Activated naive CD4-positive, alpha-beta T cell treated with anti-CD3 and anti-CD28 coated beads, Interleukin-2, amount 50 U/mL, for 24 hours (primary cell): Measurements from ENCODE around the gene CYTH4.

Experiments used
- H3K27ac Mint-ChIP-seq: one replicate; pipeline ENCODE4 v1.8.0; 2021; ENCODE audit warnings: mild to moderate bottlenecking, mixed read lengths
- H3K27me3 Mint-ChIP-seq: one replicate; pipeline ENCODE4 v1.8.0; 2021; ENCODE audit warnings: mixed read lengths
- H3K36me3 Mint-ChIP-seq: one replicate; pipeline ENCODE4 v1.8.0; 2021; ENCODE audit warnings: mixed read lengths
- H3K4me1 Mint-ChIP-seq: one replicate; pipeline ENCODE4 v1.8.0; 2021; ENCODE audit warnings: mixed read lengths
- H3K4me3 Mint-ChIP-seq: one replicate; pipeline ENCODE4 v1.8.0; 2021; ENCODE audit warnings: mild to moderate bottlenecking, mixed read lengths
- H3K9me3 Mint-ChIP-seq: one replicate; pipeline ENCODE4 v1.8.0; 2021; ENCODE audit warnings: mixed read lengths

Gene CYTH4

DNA sequence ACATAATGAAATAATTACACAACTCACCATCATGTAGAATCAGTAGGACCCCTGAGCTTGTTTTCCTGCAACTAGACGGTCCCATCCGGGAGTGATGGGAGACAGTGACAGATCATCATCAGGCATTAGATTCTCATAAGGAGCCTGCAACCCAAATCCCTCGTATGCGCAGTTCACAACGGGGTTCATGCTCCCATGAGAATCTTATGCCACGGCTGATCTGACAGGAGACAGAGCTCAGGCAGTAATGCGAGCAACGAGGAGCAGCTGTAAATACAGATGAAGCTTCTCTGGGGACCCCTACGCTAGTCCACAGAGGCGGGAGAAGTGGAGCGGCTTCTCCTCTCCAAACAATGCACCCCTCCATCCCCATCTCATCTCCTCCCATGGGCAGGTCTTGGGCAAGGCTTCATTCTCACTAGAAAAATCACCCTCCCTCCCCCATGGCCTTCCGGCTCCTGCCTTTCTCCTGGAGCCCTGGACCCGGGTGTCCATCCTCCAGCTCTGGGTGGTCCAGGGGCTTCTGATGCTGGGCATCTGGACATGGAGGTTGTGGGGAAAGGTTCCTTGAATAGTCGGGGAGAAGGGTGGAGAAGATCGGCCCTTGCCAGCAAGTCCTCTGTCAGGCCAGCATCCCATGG is 22.0 kb upstream of the CYTH4 start:
- no peak overlapping the region for H3K27ac Mint-ChIP-seq

DNA sequence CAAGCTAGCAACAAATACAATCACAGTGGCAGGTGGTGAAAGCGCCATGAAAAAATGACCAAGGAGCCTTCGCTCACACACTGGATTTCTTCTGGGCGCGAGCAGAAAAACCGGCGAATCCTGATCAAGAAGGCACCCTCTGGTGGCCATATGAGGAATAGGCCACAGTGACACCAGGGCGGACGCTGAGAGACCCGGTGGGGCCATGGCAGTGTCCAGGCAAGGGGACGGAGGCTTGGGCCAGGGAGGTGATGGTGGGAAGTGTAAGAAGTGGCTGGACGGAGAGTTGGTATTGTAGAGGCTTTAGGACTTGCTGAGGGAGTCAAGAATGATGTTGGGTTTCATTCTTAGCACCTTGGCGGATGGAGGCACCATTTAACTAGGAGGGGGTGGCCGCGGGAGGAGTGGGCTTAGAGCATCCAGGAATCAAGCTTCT is 21.4 kb upstream of the CYTH4 start:
- H3K4me3 Mint-ChIP-seq = no peak overlapping the region

More for the DNA sequence above, 22.0 kb upstream of the CYTH4 start:
- H3K27me3 Mint-ChIP-seq = no peaks in the 10 kb centered on the region
- peaks cover 27% of the 10 kb centered on the region for H3K4me1 Mint-ChIP-seq
- no peaks in the 10 kb centered on the region for H3K36me3 Mint-ChIP-seq
- no peaks in the 10 kb centered on the region for H3K9me3 Mint-ChIP-seq
- no peak overlapping the region for H3K4me3 Mint-ChIP-seq

DNA sequence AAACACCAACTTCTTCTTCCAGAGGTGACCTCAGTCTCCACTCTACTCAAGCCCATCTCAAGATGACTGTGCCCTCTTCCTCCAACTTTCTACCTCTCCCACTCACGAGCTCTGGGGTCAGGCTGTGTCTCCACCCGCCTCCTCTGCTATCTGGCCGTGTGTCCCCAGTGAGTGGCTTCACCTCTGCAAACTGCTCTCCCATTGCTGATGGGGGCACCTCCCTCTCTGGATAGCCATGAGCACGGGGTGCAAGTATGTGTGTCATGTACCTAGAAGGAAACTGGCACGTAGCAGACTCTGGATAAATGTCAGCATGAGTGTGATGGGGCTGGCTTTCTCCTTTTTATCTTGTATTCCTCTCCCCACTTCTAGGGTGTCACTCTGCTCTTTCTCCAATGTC is 20.0 kb upstream of the CYTH4 start:
- Mint-ChIP-seq H3K27me3 (no peaks in the 10 kb centered on the region), H3K36me3 (peaks cover 1% of the 10 kb centered on the region), H3K27ac (peak overlapping the region; percentile 25), H3K4me1 (peaks cover 31% of the 10 kb centered on the region), H3K4me3 (no peak overlapping the region), H3K9me3 (no peaks in the 10 kb centered on the region)

More for the DNA sequence above, 21.4 kb upstream of the CYTH4 start:
- Mint-ChIP-seq H3K9me3 (no peaks in the 10 kb centered on the region), H3K4me1 (peaks cover 22% of the 10 kb centered on the region), H3K36me3 (peaks cover 1% of the 10 kb centered on the region), H3K27me3 (no peaks in the 10 kb centered on the region), H3K27ac (peak overlapping the region; percentile 70)

DNA sequence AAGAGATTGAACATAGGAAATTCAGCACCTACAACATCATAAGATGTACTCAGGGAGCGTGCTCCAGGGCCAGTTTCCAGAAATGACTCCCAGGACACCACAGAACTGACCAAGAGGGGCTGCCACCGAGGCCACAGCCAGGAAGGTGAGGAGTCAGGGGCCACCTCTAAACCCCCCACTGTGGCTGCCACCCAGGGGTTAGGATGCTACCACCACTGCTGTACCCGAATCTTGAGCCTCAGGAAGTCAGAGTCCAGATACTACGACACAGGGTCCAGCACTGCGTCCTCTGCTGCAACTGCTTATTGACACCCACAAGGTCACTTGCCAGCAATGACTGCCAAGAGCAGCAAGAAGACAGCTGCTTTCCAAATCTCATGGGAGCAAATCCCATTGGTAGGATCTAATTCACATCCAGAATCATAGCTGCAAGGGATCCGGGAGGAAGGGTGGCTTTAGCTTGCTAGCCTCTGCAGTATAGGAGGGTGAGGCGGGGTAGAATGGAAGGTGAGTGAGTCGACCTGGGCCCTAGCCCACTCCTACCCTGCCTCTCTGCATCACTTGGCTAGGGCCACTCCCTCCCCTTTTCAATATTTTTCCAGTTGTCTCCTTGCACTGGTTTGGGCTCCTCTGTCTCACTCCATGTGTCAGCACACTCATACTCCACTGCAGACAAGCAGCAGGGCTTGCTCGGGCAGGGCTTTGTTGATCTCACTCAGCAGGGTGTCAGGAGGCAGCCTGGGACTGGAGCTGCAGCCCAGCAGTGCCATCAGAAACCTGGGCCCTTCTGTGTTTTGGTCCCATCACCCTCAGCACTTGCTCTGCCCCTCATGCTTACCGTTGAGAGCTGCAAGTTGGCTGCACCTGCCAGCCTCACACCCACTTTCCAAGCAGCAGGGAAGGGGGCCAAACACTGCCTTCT is 18.1 kb upstream of the CYTH4 start:
- no peaks in the 10 kb centered on the region for H3K9me3 Mint-ChIP-seq
- no peak overlapping the region for H3K27ac Mint-ChIP-seq
- H3K27me3 Mint-ChIP-seq = no peaks in the 10 kb centered on the region
- no peak overlapping the region for H3K4me3 Mint-ChIP-seq
- peaks cover 1% of the 10 kb centered on the region for H3K36me3 Mint-ChIP-seq
- peaks cover 31% of the 10 kb centered on the region for H3K4me1 Mint-ChIP-seq

DNA sequence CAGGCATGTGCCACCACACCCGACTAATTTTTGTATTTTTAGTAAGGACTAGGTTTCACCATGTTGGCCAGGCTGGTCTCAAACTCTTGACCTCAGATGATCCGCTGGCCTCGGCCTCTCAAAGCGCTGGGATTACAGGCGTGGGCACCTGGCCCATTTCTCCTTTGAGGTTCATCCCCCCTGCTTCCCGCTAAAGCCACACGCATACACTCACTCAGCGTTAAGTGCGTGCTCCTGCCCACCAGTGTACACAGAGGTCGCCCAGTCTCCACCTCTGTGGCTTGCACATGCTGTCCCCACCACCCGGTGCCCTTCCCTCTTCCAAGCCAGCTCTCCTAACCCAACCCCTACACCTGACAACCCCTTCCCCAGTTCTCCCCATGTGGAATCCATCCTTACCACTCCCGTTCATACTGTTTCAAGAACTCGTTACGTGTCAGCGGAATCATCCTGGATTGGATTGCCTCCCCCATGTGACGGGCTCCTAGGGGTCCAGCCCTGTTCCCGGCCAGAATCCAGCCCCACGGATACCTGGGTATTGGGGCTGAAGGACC is 15.7 kb upstream of the CYTH4 start:
- H3K9me3 Mint-ChIP-seq = no peaks in the 10 kb centered on the region
- H3K27ac Mint-ChIP-seq = peak overlapping the region; percentile 60
- H3K4me1 Mint-ChIP-seq = peaks cover 28% of the 10 kb centered on the region
- H3K4me3 Mint-ChIP-seq = peak overlapping the region; percentile 90
- peaks cover 1% of the 10 kb centered on the region for H3K36me3 Mint-ChIP-seq
- no peaks in the 10 kb centered on the region for H3K27me3 Mint-ChIP-seq

DNA sequence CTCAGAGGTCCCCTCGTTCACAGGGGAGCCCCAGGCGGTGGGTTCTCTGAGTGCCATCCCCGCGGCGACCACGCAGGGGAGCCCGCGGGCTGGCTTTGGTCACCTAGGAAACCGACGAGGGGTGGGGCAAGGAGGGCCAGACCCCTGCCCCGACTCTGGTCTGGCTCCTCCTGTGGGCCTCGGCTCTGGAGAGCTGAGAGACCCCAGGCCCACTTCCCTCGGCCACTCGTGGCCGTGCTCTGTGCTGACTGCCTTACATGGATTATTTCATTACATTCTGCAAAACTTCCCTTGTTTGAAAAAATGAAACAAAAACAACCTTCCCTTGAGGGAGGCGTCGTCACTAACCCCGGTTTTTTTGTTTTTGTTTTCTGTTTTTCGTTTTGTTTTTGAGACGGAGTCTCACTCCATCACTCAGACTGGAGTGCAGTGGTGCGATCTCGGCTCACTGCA is 15.1 kb upstream of the CYTH4 start:
- Mint-ChIP-seq H3K9me3 (no peaks in the 10 kb centered on the region), H3K27me3 (no peaks in the 10 kb centered on the region), H3K27ac (peak overlapping the region; percentile 91), H3K36me3 (peaks cover 1% of the 10 kb centered on the region), H3K4me3 (peak overlapping the region; percentile 90), H3K4me1 (peaks cover 28% of the 10 kb centered on the region)

DNA sequence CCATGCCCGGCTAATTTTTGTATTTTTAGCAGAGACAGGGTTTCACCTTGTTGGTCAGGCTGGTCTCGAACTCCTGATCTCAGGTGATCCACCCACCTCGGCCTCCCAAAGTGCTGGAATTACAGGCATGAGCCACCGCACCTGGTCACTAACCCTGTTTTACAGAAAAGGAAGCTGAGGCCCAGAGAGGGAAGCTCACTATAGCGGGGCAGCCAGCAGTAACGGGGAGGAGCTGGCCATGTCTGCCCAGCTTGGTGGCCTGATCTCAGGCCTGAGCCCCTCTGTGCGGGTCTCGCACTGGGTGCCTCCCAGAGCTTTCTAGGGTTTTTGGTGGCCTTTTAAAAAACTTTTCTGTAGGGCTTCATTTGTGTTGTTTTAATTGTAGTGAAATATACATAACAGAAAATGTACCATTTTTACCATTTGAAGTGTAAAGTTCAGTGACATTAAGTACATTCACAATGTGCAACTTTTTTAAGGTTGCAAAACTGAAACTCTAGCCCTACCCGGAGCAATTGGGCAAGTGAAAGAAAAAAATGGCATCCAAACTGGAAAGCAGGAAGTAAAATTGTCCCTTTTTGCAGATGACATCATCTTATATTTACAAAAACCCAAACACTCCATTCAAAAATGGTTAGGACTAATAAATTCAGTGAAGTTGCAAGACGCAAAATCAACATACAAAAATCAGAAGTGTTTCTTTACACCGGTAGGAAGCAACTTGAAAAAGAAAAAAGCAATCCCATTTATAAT is 14.5 kb upstream of the CYTH4 start:
- H3K27me3 Mint-ChIP-seq = no peaks in the 10 kb centered on the region

DNA sequence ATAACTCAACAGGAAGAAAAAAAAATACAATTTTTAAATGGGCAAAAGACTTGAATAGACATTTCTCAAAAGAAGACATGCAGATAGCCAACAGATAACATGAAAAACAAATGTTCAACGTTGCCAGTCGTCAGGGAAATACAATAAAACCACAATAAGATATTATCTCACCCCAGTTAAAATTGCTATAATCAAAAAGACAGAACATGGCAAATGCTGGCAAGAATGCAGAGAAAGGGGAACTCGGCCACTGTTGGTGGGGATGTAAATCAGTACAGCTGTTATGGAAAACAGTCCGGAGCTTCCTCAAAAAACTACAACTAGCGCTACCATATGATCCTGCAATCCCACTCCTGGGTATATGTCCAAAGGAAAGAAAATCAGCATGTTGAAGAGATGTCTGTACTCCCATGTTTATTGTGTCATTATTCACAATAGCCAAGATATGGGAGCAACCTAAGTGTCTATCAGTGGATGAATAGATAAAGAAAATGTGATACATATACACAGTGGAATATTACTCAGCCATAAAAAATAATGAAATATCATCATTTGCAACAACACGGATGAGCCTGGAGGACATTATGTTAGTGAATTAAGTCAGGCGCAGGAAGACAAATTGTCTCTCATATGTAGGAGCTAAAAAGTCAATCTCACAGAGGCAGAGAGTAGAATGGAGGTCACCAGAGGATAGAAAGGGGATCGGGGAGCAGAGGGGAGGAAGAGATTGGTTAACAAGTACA is 12.2 kb upstream of the CYTH4 start:
- Mint-ChIP-seq H3K27ac (peak overlapping the region; percentile 46), H3K9me3 (no peaks in the 10 kb centered on the region), H3K27me3 (no peaks in the 10 kb centered on the region), H3K36me3 (peaks cover 1% of the 10 kb centered on the region), H3K4me3 (no peak overlapping the region), H3K4me1 (peaks cover 28% of the 10 kb centered on the region)

More for the DNA sequence above, 14.5 kb upstream of the CYTH4 start:
- Mint-ChIP-seq H3K4me3 (peak overlapping the region; percentile 90), H3K27ac (no peak overlapping the region), H3K9me3 (no peaks in the 10 kb centered on the region), H3K4me1 (peaks cover 28% of the 10 kb centered on the region), H3K36me3 (peaks cover 1% of the 10 kb centered on the region)

DNA sequence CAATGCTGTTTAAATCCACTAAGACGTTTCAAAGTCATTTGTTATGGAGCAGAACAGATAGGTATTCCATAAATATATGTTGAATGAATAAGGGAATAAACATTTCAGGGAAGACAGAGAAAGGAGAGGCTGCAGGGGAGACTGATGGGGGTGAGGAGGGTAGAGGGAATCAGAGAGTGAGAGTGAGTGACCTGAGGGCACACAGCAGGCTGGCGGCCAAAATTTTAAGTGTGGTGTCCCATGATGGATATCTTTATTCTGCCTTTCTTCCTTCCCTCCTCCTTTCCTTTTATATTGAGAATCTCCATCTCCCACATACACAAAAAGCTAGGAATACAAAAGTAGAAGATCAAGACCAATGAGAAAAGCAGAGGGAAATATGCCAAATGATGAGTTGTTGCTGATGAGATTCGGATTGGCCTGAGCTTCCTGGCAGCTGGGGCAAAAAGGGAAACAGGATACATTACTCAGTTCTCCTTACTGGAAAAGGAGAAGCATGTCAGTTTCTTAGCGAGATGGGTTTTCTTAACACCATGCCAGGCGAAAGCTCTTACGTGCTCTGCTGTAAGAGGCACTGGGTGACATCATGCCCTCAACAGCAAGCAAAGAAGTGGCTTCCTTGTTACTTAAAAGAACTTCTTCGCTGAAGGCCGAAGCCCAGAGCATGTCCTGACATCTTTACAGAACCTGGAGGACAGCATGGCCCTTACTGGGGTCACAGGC is 11.2 kb upstream of the CYTH4 start:
- Mint-ChIP-seq H3K4me1 (peaks cover 28% of the 10 kb centered on the region), H3K9me3 (no peaks in the 10 kb centered on the region), H3K27me3 (no peaks in the 10 kb centered on the region), H3K4me3 (no peak overlapping the region), H3K36me3 (no peaks in the 10 kb centered on the region), H3K27ac (no peak overlapping the region)

DNA sequence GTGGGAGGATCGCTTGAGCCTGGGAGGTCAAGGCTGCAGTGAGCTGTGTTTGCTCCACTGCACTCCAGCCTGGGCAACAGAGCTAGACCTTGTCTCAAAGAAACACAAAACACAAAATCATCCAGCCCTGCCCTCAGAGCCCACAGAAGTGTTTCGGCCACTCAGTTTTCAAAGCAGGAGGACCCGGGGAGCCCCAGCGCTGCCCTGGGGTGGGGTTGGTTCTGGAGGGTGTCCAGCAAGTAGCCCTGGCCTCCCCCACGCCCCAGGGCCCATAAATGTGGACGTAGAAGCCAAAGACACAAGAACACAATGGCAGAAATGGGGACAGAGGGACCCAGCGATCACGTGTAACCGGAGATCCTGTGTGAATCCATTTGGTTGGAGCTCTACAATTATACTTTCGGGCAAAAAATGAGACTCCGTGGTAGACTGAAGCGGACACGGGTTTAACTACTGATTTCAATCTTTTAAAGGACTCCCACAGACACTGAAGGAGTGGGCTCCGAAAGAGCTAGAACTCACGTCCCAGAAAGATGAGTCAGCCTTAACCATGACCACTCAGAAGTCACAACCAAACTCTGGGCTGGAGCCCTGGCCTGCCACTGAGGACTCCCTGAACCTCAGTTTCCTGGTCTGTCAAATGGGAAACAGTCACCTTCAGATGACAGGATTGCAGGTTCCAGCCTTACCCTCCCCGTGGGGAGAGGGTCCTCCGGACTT is 9.0 kb upstream of the CYTH4 start:
- no peak overlapping the region for H3K27ac Mint-ChIP-seq
- H3K27me3 Mint-ChIP-seq = no peaks in the 10 kb centered on the region
- no peaks in the 10 kb centered on the region for H3K9me3 Mint-ChIP-seq
- H3K4me3 Mint-ChIP-seq = no peak overlapping the region
- peaks cover 12% of the 10 kb centered on the region for H3K4me1 Mint-ChIP-seq
- H3K36me3 Mint-ChIP-seq = no peaks in the 10 kb centered on the region

DNA sequence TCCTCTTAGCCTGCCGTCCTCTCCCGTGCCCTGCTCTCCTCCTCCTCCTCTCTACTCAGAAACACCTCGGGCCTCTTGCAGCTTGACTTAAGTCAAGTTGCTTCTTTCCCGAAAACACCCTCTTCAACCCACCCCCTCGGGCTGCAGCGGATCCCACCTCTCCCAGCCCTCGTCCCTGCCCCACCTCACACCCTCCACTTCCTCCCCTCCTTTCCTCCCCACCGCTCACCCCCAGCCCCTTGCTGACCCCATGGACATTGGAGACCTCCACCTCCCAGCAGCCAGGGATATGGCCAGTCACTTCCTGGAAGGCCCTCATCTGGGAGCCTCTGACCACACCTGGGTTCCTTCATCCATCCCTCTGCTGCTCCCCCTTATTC is 8.5 kb upstream of the CYTH4 start:
- Mint-ChIP-seq H3K9me3 (no peaks in the 10 kb centered on the region), H3K27me3 (no peaks in the 10 kb centered on the region), H3K27ac (no peak overlapping the region), H3K4me3 (no peak overlapping the region), H3K4me1 (peaks cover 17% of the 10 kb centered on the region), H3K36me3 (no peaks in the 10 kb centered on the region)

DNA sequence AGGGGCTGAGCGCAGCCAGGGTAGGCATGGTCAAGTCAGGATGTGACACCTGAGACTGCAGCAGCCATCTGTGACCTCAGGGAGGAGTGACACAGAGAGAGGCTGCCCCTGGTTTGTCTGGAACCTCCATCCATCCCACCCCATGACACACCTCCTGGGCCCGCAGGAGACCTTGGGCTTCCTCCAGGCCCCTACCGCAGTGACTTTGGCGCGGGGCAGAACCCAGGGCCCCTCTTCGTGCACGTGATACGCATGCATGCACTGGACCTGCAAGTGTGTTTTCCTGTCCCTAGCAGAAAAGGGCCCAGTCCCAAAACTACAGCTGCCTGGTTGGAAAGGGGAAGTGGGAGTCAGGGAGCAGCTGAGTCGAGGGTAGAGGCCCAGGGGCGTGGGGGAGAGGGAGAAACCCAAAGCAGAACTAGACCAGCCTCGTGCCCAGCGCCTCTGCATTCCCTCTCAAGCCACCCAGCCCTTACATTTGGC is 7.9 kb upstream of the CYTH4 start:
- no peak overlapping the region for H3K4me3 Mint-ChIP-seq
- H3K4me1 Mint-ChIP-seq = peaks cover 19% of the 10 kb centered on the region
- no peaks in the 10 kb centered on the region for H3K36me3 Mint-ChIP-seq
- H3K27ac Mint-ChIP-seq = no peak overlapping the region
- no peaks in the 10 kb centered on the region for H3K9me3 Mint-ChIP-seq
- no peaks in the 10 kb centered on the region for H3K27me3 Mint-ChIP-seq

DNA sequence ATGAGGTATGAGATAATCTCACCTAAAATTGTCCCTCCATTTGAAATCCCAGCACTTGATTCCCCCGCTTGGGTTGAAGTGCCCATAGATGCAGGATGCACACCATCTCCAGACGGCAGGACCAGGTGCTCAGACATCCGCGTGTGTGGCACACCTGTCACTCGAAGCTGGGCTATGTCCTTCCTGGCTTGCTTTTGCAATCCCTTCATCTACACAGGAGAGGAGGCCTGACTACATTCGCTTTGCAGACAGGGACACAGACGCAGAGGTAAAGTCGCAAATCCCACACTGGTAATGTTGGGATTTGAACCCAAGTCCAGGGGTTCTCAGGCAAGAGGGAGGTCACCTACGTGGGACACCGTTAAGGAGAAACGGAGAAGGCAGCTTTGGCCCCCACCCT is 7.2 kb upstream of the CYTH4 start:
- Mint-ChIP-seq H3K36me3 (no peaks in the 10 kb centered on the region), H3K27me3 (no peaks in the 10 kb centered on the region), H3K4me1 (peaks cover 16% of the 10 kb centered on the region), H3K27ac (no peak overlapping the region), H3K9me3 (no peaks in the 10 kb centered on the region), H3K4me3 (no peak overlapping the region)

DNA sequence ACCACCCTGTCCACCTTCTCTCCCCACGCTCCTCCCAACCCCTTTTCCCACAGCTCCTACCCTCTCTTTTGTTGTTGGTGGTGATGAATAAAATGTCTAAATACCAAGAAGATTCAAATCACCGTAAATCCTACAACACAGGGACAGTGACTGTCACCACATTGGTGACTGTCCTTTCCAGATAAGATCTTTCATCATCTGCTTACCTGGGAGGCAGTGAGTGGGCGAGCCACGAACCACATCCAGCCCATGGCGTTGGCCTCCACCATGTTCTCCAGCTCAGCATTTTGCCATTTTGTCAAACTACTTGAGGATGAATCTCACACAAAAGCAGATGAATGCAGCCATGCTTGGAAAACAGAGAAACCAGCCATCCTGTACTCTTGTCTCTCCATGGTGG is 6.7 kb upstream of the CYTH4 start:
- peak overlapping the region; percentile 21 for H3K27ac Mint-ChIP-seq
- H3K4me1 Mint-ChIP-seq = peaks cover 14% of the 10 kb centered on the region
- no peaks in the 10 kb centered on the region for H3K27me3 Mint-ChIP-seq
- H3K9me3 Mint-ChIP-seq = no peaks in the 10 kb centered on the region
- H3K4me3 Mint-ChIP-seq = no peak overlapping the region
- H3K36me3 Mint-ChIP-seq = no peaks in the 10 kb centered on the region
